Sigmoid colon (tissue), 4 donors: ENCODE measurements around the gene PLOD1.

Source experiments
- CTCF ChIP-seq, 4 experiments: fragments of 450-650 bp in 3 of 4; fragments of 200-600 bp in 1 of 4; IDR thresholded peaks; one replicate each; pipeline ENCODE4 v1.5.1; 2016 to 2019; ENCODE audit warnings: antibody characterized with exemption in 4 of 4, mild to moderate bottlenecking in 3 of 4, moderate library complexity in 2 of 4
- EP300 ChIP-seq, 4 donors: sonication (generic); formaldehyde crosslinking; IDR thresholded peaks; one replicate each; pipeline ENCODE4 v1.6.1; 2017; ENCODE audit warnings: antibody characterized with exemption in 4 of 4
- POLR2A ChIP-seq, 2 donors: fragments of 450-650 bp; IDR thresholded peaks; one replicate each; pipeline ENCODE4 v1.6.1; 2016; ENCODE audit warnings: antibody characterized with exemption in 2 of 2, mild to moderate bottlenecking in 2 of 2, moderate library complexity in 2 of 2

- TF ChIP-seq POLR2A (IDR thresholded peaks at IDR 0.05) (no peak), EP300 (IDR thresholded peaks at IDR 0.05) (no peak), CTCF (IDR thresholded peaks at IDR 0.05) (no peak)
These were observed 30.1 kb downstream of the PLOD1 start for GRCh38 chr1:11964656-11965055.
